ENCODE results near the gene CLCN7.

GRCh38 chr16:1450218-1450617, 24.6 kb downstream of the CLCN7 start:
- no peak for TF ChIP-seq POLR2A (IDR thresholded peaks at IDR 0.05; ENCODE audit: low read length)
- TF ChIP-seq GATA1 (IDR thresholded peaks at IDR 0.05; ENCODE audit: low read depth, low read length): no peak
